CD4-positive, CD25-positive, alpha-beta regulatory T cell (primary cell): ENCODE results near the gene PLEKHG2. TPM values are rescaled to one million over a fixed set of nuclear protein-coding genes. Genes with fewer than 3 reads are reported as not detected.

Experiments
- ATAC-seq, 2 donors: fragments of 150-1000 bp; cut with Tn5 transposase; one replicate each; pipeline ENCODE4 v1.10.0; 2021; ENCODE audit warnings: low read depth in 2 of 2, moderate number of reproducible peaks in 2 of 2, moderate library complexity in 1 of 2
- DNase-seq, 3 donors: peaks; one replicate each; pipeline versions ENCODE4 v3.0.0 to v3.0.0-alpha.2; 2012 to 2022; ENCODE audit warnings: mixed read lengths in 1 of 3
- H3K27ac ChIP-seq: one replicate; pipeline ENCODE4 v1.7.0; 2013; ENCODE audit warnings: mild to moderate bottlenecking, low read length; ENCODE audit not compliant: insufficient read depth, poor library complexity, severe bottlenecking
- H3K27me3 ChIP-seq: one replicate; pipeline ENCODE4 v1.7.0; 2013; ENCODE audit warnings: low read length; ENCODE audit not compliant: control insufficient read depth, insufficient read depth
- H3K36me3 ChIP-seq: one replicate; pipeline ENCODE4 v1.7.0; 2013; ENCODE audit warnings: mild to moderate bottlenecking, low read length, moderate library complexity; ENCODE audit not compliant: control insufficient read depth, insufficient read depth
- H3K4me1 ChIP-seq: 2 replicates; pipeline ENCODE4 v1.7.0; 2013; ENCODE audit warnings: mild to moderate bottlenecking, low read length; ENCODE audit not compliant: insufficient read depth, control insufficient read depth, poor library complexity, severe bottlenecking
- H3K4me3 ChIP-seq: one replicate; pipeline ENCODE4 v1.7.0; 2013; ENCODE audit warnings: low read depth, mild to moderate bottlenecking, low read length, moderate library complexity
- H3K9me3 ChIP-seq, 2 experiments: 1 replicate in 1 of 2; 2 replicates in 1 of 2; pipeline ENCODE4 v1.7.0; 2013; ENCODE audit warnings: low read length in 2 of 2, mild to moderate bottlenecking in 1 of 2, moderate library complexity in 1 of 2; ENCODE audit not compliant: control insufficient read depth in 2 of 2
- H3K27ac Mint-ChIP-seq, 3 donors: one replicate each; pipeline ENCODE4 v1.8.0; 2020 to 2022; ENCODE audit warnings: mild to moderate bottlenecking in 3 of 3, mixed read lengths in 3 of 3, moderate library complexity in 2 of 3
- H3K27me3 Mint-ChIP-seq: one replicate; pipeline ENCODE4 v1.8.0; 2022; ENCODE audit warnings: mild to moderate bottlenecking, mixed read lengths
- H3K36me3 Mint-ChIP-seq: one replicate; pipeline ENCODE4 v1.8.0; 2020; ENCODE audit warnings: mixed read lengths
- H3K4me1 Mint-ChIP-seq, 4 donors: one replicate each; pipeline ENCODE4 v1.8.0; 2020 to 2022; ENCODE audit warnings: mixed read lengths in 4 of 4, mild to moderate bottlenecking in 1 of 4
- H3K4me3 Mint-ChIP-seq, 4 donors: one replicate each; pipeline ENCODE4 v1.8.0; 2020 to 2022; ENCODE audit warnings: mild to moderate bottlenecking in 4 of 4, mixed read lengths in 4 of 4, moderate library complexity in 3 of 4
- H3K9me3 Mint-ChIP-seq, 7 donors: one replicate each; pipeline ENCODE4 v1.8.0; 2020 to 2022; ENCODE audit warnings: mixed read lengths in 7 of 7, mild to moderate bottlenecking in 3 of 7, moderate library complexity in 2 of 7
- polyA plus RNA-seq, 4 donors: library from polyadenylated mRNA; unstranded; fragments of 300-500 nt; fragmentation: Illumina TruSeq; gene quantifications; one replicate each; pipeline ENCODE4 v1.2.3, GENCODE V29; 2021
- total RNA-seq: library from RNA; stranded (reverse); gene quantifications from one replicate; pipeline ENCODE4 v1.2.3, GENCODE V29; 2022

PLEKHG2 gene
- total and polyA plus RNA-seq, 5 donors from 2014 or later: 1.3 to 209 (median 3.1) TPM

DNA sequence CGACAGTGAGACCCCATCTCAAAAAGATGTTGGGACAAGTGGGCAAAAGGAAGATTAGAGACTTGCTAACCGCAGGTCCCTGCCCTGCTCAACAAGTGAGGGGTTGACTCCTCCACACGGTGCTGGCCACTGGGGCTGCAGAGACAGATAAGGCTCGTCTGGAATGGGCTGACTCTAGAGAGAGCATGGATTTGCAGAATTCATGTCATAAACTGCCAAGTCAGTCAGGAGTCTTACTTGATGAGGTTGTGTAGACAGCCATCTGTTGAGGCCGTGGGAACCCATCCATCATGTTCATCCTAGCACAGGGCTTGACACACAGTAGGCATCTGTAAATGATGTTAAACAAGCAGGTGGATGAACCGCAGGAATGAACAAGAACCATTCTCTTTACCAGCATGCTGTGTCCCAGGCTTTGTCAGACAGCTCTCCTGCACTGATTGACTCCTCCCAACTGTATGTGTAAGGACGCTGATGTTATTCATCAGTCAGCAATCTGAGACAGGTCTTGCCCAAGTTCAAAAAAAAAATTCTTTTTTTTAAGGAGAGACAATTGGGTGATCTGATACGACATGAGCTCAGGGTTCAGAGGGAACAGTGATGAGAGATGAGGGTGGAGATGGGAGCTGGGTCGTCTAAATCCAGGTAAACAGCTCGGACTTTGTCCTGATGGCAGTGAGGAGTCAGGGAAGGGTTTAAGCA lies 30.4 kb upstream of the PLEKHG2 start:
- no peak overlapping the region for H3K27ac ChIP-seq
- ATAC-seq: no peak
- H3K36me3 Mint-ChIP-seq: peaks cover 47% of the 10 kb centered on the region

DNA sequence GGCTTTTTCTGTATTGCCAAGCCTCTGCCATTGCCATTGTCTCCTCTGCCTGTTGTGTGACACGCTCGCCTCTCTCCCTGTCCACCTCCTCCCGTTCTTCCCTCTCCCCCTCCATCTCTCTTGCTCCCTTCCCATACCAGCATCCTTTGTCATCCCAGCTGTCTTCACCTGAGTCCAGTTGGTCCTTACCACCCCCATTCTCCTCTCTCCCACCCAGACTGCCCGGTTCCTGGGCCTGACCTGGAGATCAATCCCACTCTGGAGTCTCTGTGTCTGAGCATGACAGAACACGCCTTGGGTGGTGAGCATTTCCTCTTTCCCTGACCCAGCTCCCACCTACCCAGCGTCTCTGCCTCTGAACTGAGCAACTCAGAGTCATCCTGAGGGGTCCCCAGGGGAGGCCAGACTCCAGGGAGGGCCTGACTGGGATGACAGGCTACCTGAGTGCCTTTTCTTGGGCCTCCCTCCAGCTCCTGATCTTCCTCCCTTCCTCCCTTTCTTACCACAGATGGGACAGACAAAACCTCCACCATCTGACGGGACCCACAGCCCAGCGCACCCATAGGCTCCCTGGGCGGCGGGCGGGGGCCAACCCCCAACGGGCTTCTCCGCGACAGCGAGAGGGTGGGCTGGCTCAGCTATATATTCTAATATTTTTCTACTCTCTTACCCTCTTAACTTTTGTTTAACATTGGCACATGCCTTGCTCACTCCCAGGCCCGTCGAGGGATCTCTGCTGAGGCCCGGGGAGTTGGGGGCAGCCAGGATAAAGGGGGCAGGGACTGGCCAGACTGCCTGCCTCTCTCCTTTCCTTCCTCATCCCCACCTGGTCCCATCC lies 29.3 kb upstream of the PLEKHG2 start:
- no peaks in the 10 kb centered on the region for H3K9me3 Mint-ChIP-seq
- peaks cover 44% of the 10 kb centered on the region for H3K36me3 Mint-ChIP-seq
- no peak overlapping the region for H3K27ac ChIP-seq
- peaks cover 0 to 6% (median under 1%) of the 10 kb centered on the region in 4 donors for H3K4me1 Mint-ChIP-seq
- no peaks in the 10 kb centered on the region for H3K4me1 ChIP-seq
- no peaks in the 10 kb centered on the region for H3K27me3 Mint-ChIP-seq
- peaks cover 74% of the 10 kb centered on the region for H3K36me3 ChIP-seq
- H3K27me3 ChIP-seq: no peaks in the 10 kb centered on the region
- no peak overlapping the region for H3K4me3 Mint-ChIP-seq
- ATAC-seq (no peak), DNase-seq (no peak)
- no peaks in the 10 kb centered on the region for H3K9me3 ChIP-seq
- no peak overlapping the region for H3K4me3 ChIP-seq
- peak overlapping the region in 2 of 3 donors; percentile 65 to 86 for H3K27ac Mint-ChIP-seq

More for the DNA sequence above, 30.4 kb upstream of the PLEKHG2 start:
- Mint-ChIP-seq H3K27me3 (no peaks in the 10 kb centered on the region), H3K9me3 (no peaks in the 10 kb centered on the region), H3K4me3 (peak overlapping the region in 1 of 4 donors; percentile 15), H3K27ac (peak overlapping the region in 1 of 3 donors; percentile 42), H3K4me1 (peaks cover 0 to 6% (median under 1%) of the 10 kb centered on the region in 4 donors)
- Histone ChIP-seq H3K4me3 (no peak overlapping the region), H3K36me3 (peaks cover 75% of the 10 kb centered on the region), H3K9me3 (no peaks in the 10 kb centered on the region), H3K27me3 (no peaks in the 10 kb centered on the region), H3K4me1 (no peaks in the 10 kb centered on the region)
- no peak for DNase-seq

GRCh38 chr19:39384839-39385568 lies 27.5 kb upstream of the PLEKHG2 start:
- H3K27me3 ChIP-seq: no peaks in the 10 kb centered on the region
- peak overlapping the region in 1 of 4 donors; percentile 49 for H3K4me3 Mint-ChIP-seq
- no peak overlapping the region for H3K27ac ChIP-seq
- H3K4me3 ChIP-seq: no peak overlapping the region
- DNase-seq (no peak), ATAC-seq (peak in 1 of 2 donors; percentile 11)
- H3K27me3 Mint-ChIP-seq: no peaks in the 10 kb centered on the region
- no peaks in the 10 kb centered on the region for H3K9me3 ChIP-seq
- H3K9me3 Mint-ChIP-seq: no peaks in the 10 kb centered on the region
- peaks cover 0 to 10% (median 5%) of the 10 kb centered on the region in 4 donors for H3K4me1 Mint-ChIP-seq
- peaks cover 5% of the 10 kb centered on the region for H3K4me1 ChIP-seq
- H3K36me3 Mint-ChIP-seq: peaks cover 46% of the 10 kb centered on the region
- H3K36me3 ChIP-seq: peaks cover 69% of the 10 kb centered on the region
- H3K27ac Mint-ChIP-seq: peak overlapping the region in 2 of 3 donors; percentile 67 to 74

DNA sequence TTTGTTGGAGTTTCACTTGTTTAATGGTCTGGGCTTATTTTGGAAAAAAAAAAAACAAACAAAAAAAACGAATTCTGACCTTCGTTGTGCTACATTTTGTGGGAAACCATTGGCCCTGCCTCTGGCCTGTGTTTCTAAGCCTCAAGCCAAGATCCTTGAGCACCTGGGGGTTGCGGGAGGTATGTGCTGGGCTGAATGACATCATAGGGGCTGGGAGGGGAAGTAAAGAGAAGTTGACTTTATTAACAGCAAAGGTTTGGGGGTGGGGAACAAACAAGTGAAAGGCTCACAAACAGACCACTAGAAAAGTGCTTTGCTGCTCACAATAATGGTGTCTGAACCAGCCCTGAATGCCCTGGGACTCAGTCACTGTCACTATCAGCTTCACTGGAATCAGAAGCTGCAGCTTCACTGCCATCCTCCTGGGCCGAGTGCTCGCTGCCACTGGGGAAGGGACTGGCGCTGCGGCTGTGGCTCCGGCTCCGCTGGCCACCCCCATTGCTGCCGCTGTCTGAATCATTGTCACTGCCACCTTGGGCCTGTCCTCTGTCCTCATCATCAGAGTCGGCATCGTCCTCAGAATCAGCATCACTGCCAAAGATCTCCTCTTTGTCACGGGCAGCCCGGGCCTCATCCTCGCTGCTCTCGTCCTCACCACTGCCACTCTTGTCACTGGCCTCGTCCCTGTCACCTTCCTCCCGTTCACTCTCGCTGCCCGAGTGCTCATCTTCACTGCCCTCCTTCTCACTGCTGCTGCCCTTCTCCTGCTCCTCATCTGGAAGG lies 26.6 kb upstream of the PLEKHG2 start:
- H3K27me3 ChIP-seq: no peaks in the 10 kb centered on the region
- peaks cover 62% of the 10 kb centered on the region for H3K36me3 ChIP-seq
- Mint-ChIP-seq H3K36me3 (peaks cover 44% of the 10 kb centered on the region), H3K4me3 (peak overlapping the region in 2 of 4 donors; percentile 41 to 58), H3K27ac (peak overlapping the region in 2 of 3 donors; percentile 74 to 86), H3K4me1 (peaks cover 0 to 16% (median 10%) of the 10 kb centered on the region in 4 donors), H3K9me3 (no peaks in the 10 kb centered on the region), H3K27me3 (no peaks in the 10 kb centered on the region)
- no peak for ATAC-seq
- DNase-seq: no peak
- H3K9me3 ChIP-seq: no peaks in the 10 kb centered on the region
- H3K4me3 ChIP-seq: no peak overlapping the region
- H3K27ac ChIP-seq: no peak overlapping the region
- peaks cover 10% of the 10 kb centered on the region for H3K4me1 ChIP-seq

DNA sequence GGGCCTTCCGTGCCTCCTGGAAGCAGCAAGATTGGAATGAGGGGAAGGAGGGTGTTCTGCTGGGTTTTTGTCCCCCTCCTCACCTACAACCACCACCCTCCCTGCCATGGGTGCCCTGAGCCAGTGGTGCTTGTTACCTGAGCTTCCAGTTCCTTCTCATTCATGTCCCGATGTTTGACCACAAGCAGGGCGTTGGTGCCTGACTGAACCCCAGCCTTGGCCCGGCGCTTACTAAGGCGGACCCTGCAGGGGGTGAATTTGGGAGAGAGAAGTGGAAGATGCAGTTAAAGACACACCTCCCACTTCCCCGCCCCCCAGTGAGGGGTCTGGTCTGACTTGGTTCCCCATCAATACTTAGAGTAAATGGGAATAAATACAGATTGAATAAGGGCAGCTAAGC lies 25.9 kb upstream of the PLEKHG2 start:
- Mint-ChIP-seq H3K9me3 (no peaks in the 10 kb centered on the region), H3K27ac (peak overlapping the region in 2 of 3 donors; percentile 77 to 86), H3K4me1 (peaks cover 0 to 18% (median 14%) of the 10 kb centered on the region in 4 donors), H3K27me3 (no peaks in the 10 kb centered on the region), H3K36me3 (peaks cover 41% of the 10 kb centered on the region), H3K4me3 (peak overlapping the region in 1 of 4 donors; percentile 55)
- Histone ChIP-seq H3K27ac (no peak overlapping the region), H3K4me1 (peaks cover 12% of the 10 kb centered on the region), H3K36me3 (peaks cover 54% of the 10 kb centered on the region), H3K27me3 (no peaks in the 10 kb centered on the region), H3K4me3 (no peak overlapping the region), H3K9me3 (no peaks in the 10 kb centered on the region)
- ATAC-seq (no peak), DNase-seq (no peak)

- no peaks in the 10 kb centered on the region for H3K9me3 ChIP-seq
- H3K36me3 ChIP-seq: peaks cover 45% of the 10 kb centered on the region
- H3K27me3 ChIP-seq: no peaks in the 10 kb centered on the region
- ATAC-seq (no peak), DNase-seq (no peak)
- Mint-ChIP-seq H3K4me3 (peak overlapping the region in 3 of 4 donors; percentile 56 to 59 (median 57)), H3K9me3 (no peaks in the 10 kb centered on the region), H3K4me1 (peaks cover 0 to 29% (median 20%) of the 10 kb centered on the region in 4 donors), H3K36me3 (peaks cover 39% of the 10 kb centered on the region), H3K27ac (peak overlapping the region; percentile 61 to 100 (median 99)), H3K27me3 (no peaks in the 10 kb centered on the region)
- H3K4me1 ChIP-seq: peaks cover 22% of the 10 kb centered on the region
- H3K4me3 ChIP-seq: no peak overlapping the region
- H3K27ac ChIP-seq: peak overlapping the region; percentile 99
Measured at GRCh38 chr19:39388657-39389056, 23.8 kb upstream of the PLEKHG2 start.
